Activated CD8-positive, alpha-beta memory T cell treated with anti-CD3 and anti-CD28 coated beads, Interleukin-2, amount 50 U/mL, for 1 hour (primary cell): ENCODE data around the gene POLD3.
"Not testable (repeated sequence)": the region's sequence is repeated elsewhere in the genome, so short reads cannot be mapped to it uniquely, and the experiment has no call there.

Source experiments
- DNase-seq: peaks from one replicate; pipeline ENCODE4 v3.0.0-alpha.2; 2020; ENCODE audit errors: extremely low read depth

The POLD3 gene

DNA sequence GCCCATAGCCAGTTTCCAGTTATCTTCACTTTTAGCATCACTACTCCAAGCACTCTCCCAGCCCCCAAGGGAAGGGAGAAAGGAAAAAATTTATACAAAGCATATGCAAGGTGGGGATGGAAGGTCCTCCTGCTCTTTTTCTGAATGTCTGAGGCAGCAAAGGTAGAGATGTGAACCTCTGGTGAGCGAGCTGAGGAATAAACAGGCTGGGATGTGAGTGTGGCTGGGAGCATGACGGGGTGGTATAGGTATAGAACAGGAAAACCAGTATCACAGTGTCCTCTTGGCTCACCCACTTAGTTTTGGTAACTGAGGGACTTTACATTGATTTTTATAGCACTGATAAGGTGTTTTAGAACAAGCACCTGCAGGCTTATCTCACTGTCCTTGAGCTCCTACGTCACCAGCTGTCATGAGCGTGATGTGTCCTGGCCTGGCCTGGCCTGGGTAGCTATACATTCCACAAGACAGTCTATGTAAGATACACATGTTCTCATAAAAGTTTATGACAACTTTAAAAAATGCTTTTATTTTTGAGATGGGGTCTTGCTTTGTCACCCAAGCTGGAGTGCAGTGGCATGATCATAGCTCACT lies 10.3 kb upstream of the POLD3 start:
- no peak for DNase-seq

DNA sequence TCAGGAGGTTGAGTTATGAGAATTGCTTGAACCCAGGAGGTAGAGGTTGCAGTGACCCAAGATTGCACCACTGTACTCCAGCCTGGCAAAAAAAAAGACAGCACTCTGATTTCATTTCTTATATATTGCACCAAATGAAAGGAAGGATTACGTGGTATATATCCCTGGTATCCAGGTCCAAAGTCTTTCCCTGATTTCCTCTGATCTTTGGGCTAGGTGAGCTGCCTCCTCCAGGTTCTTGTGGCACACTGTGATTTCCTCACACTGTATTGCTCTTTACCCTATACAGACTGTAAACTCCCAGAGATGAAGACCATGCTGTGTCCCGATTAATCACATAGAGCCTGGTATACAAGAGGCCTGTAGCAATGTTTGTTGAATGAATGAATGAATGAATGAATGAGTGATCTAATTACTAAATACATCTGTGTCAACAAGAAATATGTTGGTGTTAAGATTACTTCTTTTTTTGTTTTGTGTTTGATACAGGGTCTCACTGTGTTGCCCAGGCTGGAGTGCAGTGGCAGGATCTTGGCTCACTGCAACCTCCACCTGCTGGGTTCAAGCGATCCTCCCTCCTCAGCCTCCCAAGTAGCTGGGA lies 9.3 kb upstream of the POLD3 start:
- DNase-seq, result no peak

DNA sequence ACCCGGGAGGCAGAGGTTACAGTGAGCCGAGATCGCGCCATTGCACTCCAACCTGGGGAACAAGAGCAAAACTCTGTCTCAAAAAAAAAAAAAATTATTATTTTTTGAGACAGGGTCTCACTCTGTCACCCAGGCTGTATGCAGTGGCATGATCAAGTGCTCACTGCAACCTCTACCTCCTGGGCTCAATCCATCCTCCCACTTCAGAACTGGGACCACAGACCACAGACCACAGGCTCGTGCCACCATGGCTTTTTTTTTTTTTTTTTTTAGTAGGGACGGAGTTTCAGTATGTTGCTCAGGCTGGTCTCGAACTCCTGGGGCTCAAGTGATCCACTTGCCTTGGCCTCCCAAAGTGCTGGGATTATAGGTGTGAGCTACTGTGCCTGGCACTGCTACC lies 1.9 kb upstream of the POLD3 start:
- DNase-seq, result not testable (repeated sequence)

DNA sequence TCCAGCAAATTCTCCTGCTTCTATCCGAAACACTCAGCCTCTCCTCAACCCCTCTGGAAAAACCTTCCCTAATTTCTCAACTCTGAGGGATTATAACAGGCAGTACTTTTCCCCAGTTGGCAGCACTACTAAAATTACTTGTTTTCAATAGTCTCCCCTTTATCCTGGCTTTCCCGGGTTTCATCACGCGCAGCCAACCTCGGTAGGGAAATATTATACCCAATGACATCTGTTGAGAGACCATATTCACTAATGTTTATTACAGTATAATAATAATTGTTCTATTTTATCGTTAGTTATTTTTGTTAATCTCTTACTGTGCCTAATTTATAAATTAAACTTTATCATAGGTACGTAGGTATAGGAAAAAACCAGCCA lies 330 bp upstream of the POLD3 start:
- DNase-seq, result no peak

DNA sequence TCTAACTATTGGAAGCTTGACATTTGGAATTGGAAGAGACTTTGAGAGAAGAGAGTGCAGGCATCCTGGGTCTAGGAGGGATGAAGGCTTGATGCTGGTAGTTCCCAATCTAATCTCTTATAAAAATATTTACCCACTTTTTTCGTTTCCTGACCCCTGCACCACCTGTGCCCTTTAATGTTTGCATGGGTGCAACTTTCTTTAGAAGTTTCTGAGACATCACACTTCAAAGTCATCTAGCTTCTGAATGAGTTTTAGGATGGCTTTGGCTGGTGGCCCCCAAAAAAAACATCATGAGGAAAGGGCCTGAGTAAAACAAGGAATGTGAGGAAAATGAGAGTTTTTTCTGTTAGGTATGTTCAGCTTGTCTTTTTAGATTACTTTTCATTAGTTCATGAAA lies 1.1 kb downstream of the POLD3 start:
- no peak for DNase-seq

DNA sequence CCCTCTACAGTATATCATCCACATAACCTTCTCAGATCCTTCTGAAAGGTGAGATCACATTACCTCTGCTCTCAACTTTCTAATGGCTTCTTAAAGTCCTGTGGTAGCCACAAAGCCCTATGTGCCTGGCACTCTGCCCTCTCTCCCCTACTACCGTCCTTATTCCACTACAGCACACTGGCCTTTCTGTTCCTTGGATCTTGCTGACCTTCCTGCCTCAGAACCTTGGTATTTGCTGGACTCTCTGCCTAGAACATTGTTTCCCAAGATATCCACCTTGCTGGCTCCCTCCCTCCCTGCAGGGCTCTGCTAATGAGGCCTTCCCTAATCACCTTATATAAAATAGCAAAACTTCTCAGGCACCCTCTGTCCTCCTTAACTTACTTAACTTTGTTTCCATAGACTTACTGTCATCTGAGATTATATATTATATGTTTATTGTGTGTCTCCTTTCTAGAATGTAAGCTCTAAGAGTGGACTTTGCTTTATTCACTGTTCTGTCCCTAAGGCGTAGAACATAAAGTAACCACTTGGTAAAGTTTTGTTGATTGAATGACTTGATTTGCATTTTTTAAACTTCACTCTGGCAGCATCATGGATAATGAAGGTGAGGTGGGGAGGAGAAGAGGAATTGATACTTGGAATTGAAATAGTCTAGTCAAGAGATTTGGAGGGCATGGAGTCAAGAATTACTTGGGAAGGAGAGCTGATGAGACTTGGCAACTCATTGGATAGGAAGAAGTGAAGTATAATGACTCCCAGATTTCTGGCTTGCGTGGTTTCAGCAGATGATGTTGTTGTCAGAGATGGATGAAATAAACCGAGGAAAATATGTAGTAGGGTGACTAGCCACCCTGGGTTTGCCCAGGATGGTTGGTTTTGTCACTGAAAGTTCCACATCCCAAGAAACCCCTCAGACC lies 10.5 kb downstream of the POLD3 start:
- DNase-seq, result no peak

DNA sequence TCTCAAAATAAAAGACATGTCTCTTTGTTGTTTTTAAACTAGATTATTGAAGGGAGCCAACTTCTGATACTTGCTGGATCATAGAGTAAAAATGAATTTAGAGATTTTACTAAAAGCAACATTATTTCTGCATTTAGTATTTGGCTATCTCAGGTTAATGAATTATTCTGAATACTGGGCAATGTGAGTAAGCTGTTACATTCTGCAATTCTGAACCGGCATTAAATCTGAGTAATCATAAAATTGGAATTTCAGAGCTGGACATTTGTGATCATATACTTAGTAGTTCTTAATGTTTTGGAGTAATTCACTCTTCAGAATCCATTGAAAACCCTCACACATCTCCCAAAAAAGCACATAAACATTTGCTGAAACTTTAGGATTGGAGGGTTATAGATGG lies 11.5 kb downstream of the POLD3 start:
- no peak for DNase-seq

DNA sequence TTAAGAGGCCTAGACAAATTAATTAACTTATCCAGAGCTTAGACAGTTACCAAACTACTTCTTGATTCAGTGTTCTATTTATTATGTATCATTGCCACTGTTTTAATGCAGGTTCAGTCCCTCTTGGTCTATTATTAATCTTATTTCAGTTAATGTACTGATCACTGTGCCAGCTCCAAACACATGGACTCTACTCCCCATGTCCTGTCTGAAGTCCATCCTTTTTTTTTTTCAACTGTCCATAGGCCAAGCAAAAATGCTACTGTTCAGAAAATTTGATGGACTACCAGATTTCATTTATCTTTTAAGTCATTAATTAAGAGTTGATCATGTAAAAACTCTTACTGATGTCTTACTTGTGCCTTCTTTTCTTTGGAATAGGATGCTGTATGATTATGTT lies 11.9 kb downstream of the POLD3 start:
- no peak for DNase-seq

DNA sequence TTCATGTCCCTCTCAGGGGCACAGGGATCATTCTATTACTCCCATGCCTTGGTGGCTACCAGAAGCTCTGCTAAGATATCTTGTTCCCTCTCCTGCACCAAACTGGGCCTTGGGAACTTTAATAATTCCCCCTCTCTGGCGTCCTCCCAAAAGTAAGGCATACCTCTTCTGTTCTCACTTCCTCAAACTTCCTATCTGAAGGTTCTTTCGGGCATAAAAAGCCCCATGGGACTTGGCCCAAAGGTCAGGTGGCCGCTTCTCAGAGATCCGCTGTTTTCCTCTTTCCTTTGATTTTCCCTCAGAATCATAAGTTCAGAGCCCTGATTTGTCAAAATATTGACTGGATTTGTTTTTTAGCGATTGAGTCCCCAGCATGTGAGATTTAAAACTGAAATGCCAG lies 13.0 kb downstream of the POLD3 start:
- no peak for DNase-seq

DNA sequence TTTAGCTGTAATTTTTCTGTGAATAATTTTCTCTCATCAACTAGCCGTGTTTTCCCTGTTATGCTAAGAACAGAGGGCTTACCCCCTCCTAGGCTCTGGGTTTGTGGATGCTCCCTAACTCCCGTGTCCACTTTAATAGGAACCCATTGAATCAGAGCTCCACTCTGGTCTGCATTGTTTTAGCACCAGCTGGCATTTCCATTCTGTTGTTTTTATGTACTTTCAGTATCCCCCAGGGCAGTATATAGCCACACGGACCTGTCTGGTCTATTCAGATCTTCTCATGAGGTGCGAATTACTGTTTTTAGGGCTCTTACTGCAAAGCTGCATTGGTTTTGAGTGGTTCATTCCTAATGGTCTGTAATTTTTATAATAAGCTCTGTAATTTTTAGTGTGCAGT lies 16.0 kb downstream of the POLD3 start:
- DNase-seq, result no peak

DNA sequence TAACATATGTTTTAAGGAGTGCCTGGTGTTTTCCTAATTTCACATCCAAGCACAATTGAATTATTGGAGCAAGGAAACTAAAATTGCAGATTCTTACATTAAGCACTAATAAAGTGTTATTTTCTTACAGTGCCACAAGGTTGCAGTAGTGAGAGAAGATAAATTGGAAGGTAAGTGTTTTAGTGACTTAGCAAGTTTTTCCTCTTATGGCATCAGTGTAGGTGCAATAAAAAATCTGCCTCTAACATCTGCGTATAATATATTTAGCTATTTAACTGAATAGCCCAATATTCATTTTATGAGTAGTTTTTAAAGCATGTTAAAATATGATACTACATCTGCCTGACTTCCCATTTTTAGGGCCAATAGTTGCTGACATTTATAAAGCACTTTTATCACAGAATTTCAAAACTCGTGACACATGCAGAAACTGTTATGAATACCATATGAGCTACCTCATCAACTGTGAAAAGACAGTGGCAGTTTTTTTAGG lies 19.0 kb downstream of the POLD3 start:
- no peak for DNase-seq

DNA sequence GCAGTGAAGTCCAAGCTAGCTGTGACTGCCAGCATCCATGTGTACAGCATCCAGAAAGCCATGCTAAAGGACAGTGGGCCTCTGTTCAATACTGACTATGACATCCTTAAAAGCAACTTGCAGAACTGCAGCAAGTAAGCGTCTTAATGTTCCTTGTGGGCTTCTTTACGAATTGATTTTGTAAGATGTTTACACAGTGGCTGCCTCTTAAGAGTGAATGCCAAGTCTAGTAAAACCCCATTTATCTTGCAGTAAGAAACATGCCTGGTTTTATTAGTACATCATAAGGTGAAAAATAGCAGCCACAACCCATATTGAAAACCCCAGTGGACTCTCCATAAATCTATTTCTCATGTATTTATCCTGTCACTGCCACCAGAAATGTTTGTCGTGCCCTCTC lies 20.5 kb downstream of the POLD3 start:
- DNase-seq, result no peak

DNA sequence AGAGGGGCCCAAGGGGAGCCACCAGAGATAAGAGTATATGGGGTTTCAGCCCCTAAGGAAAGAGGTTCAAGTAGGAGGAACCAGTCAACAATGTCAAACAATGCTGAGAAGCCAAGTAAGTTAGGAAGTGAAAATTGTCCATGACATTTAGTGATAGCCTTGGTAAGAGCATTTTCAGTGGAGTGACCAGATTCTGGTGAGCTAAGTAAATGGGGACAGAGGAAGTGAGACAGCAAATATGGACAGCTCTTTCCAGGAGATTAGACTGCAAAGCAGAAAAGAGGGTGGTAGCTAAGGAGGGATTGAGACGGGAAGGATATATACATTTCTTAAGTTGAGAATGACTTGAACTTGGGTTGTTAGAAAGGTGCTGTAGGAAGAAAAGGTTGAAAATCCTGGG lies 22.9 kb downstream of the POLD3 start:
- no peak for DNase-seq

DNA sequence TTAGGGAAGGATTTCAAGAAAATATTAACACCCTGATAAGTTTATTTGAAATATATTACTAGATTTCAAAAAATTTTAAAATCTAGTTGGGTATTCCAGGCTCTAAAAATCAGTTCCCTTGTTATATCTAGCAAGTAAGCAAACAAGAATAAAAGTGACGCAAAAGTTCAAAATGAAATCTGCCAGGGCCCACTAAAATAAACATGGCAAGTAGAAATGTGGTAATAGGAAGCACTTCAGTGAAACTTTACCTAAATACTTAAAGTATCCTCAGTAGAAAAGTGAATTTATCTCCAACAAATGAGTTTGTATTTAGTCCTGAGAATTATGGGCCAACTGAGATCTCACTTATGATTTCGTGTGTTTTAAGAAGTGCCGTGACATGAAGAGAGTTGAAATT lies 23.6 kb downstream of the POLD3 start:
- DNase-seq, result no peak

DNA sequence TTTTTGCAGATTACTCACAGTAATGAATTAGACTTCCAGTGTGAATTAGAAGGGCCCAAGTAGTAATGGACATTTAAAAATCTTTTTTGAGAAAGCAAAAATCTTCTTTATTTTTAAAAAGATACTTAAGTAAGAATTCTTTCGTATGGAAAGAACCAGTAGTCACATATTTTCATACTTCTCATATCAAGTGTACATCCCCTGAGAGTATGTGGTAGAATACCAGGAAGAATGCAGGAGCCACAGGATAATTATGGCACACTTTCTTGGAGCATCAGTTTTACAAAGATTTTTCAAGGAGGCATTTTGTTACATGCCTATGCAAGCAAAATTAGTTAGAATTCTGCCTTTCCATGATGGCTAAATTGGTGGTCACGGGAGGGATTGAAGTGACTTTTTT lies 28.1 kb downstream of the POLD3 start:
- DNase-seq, result no peak

DNA sequence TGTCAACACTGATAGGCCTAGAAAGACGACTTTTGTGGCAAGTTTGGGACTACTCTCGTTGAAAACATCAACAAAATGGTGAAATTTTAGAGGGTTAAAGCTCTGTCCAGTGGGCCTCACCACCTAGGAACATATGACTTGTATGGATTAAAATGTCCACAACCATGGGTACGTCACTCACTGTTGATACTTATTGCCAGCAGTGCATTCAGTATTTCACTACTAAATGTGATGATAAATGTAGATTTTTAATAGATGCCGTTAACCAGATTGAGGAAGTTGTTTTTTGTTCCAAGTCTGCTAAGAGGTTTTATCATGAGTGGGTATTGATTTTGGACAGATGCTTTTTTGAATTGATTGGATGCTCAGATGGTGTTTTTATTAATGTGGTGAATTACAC lies 33.7 kb downstream of the POLD3 start:
- DNase-seq, result no peak

DNA sequence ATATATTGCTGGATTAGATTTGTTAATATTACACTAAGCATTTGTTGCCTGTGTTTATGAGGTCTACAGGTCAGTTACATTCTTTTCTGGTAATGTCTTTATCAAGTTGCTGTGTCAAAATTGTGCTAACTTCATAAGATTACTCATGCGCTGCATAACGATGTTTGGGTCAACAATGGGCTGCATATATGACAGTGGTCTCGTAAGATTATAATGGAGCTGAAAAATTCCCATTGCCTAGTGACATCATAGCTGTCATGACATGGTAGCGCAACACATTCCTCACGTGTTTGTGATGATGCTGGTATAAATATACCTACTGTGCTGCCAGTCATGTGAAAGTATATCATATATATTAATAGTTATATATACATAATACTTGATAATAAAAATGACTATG lies 34.2 kb downstream of the POLD3 start:
- DNase-seq, result no peak

DNA sequence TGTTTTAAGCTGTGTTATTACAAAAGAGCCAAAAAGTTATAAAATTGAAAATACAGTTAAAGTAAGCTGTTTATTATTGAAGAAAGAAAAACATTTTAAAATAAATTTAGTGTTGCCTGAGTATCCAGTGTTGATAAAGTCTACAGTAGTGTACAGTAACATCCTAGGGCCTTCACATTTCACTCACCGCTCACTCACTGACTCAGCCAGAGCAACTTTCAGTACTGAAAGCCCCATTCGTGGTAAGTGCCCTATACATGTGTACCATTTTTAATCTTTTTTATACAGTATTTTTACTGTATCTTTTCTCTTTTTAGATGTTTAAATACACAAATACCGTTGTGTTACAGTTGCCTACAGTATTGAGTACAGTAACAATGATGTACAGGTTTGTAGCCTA lies 35.0 kb downstream of the POLD3 start:
- DNase-seq, result no peak

DNA sequence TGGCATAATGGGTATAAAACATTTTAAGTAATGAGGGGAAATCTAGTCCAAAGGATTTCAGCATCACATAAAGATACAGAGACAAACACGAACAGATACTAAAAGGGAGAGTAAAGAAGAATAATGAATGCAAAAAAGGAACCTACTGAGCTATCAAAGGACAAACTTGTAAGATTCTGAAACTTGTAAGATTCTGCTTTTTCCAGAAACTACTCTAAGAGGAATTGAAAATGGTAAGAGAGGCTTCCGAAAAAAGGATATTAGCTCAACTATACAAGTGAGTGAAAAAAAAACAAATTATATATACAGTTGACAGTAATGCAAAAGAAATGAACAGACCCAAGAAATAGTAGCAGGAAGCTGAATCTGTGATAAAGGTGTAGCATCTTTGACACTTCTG lies 37.7 kb downstream of the POLD3 start:
- DNase-seq, result no peak

DNA sequence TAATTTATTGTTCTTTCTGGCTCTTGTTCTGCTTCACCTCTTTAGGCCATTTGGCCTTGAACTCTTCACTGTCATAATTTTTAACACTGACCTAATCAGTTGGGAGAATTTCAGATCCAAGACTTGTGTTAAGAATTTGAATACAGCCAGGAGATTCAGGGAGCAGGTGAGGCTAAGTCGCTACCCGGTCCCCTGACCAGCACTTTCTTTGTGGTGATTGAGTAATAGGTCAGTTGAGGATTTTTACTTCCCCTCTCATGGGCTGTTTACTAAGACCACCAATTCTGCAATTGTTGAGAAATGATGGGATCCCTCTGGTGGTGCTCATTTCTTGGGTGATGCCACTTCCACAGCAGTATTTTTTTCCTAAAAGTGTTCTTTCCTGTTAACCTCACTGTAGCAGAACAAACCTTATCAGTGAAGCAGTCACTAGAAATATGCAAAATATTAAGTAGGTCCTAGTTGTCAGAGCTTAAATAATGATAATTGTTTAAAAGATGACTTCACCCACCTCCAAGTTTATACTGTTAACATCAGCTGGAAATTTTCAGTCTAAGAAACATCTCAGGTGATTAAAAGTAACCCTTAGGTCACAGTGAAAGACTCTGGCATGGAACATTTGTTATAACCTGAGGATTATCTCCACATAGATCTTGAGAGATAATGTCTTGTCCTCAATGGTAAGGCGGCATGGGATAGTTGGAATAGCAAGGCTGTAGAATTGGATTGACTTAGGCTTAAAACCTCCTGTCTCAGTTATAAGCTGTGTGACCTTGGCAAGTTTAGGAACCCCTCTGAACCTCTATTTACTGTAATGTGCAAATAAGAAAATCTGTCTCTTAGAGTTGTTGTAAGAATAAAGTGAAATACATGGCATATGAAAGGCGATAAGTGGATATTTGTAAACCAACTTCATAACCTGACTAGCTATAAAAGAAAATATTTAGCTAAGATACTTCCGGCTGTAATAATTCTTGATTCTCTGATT lies 41.3 kb downstream of the POLD3 start:
- no peak for DNase-seq

DNA sequence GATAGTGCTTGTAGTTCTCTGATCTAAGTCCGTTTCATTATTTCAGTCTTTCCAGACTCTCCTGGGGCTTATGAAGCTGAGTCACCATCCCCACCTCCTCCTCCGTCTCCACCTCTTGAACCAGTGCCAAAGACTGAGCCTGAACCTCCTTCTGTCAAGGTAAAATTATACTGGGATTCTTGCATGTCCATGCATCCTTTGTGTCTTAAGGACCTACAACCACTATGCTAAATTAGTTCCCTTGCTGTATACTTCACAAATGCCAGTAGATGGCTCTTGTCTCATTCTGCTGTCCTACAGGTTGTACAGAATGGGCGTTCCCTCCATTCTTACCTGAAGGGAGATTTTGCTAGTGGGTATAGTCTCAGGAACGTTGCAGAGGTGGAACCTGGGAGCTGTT lies 42.2 kb downstream of the POLD3 start:
- DNase-seq, result no peak

DNA sequence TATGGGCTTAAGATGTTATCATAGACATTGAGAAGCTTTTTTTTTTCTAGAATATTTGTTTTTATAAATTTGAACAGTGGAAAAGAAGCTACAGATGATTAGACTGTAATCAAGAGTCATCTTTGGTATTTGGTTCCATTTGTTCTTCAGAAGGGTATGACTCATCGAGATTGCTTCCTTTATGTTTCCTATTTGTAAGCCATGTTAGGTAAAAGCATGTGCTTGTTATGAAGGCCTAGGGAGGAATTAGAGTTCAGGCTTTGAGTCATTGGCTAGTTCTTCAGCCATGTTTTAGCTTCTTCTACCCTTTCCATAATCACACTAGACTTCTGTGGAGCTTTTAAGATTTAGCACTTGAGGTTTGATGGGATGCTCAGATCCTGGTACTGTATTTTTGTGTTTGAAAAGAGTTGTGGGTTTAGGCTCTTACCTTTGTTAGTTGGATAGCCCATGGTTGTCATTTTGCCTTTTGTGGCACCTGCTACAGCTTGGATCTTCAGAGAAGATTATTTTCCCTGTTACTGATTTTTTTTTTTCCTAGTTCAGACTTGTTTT lies 44.3 kb downstream of the POLD3 start:
- no peak for DNase-seq
